GM23248 (cell line): ENCODE results near the gene RNF149.

Experiments used
- EZH2 ChIP-seq: fragments of 200-600 bp; sonication (generic); IDR thresholded peaks from 2 replicates; pipeline ENCODE4 v1.6.1; 2018; ENCODE audit warnings: antibody characterized with exemption, mild to moderate bottlenecking; ENCODE audit not compliant: insufficient read depth, poor library complexity, severe bottlenecking
- EZH2phosphoT487 ChIP-seq: fragments of 200-600 bp; sonication (generic); IDR thresholded peaks from 2 replicates; pipeline ENCODE4 v1.6.1; 2018; ENCODE audit warnings: antibody characterized with exemption, moderate library complexity, mild to moderate bottlenecking, low read depth; ENCODE audit not compliant: insufficient read depth

DNA sequence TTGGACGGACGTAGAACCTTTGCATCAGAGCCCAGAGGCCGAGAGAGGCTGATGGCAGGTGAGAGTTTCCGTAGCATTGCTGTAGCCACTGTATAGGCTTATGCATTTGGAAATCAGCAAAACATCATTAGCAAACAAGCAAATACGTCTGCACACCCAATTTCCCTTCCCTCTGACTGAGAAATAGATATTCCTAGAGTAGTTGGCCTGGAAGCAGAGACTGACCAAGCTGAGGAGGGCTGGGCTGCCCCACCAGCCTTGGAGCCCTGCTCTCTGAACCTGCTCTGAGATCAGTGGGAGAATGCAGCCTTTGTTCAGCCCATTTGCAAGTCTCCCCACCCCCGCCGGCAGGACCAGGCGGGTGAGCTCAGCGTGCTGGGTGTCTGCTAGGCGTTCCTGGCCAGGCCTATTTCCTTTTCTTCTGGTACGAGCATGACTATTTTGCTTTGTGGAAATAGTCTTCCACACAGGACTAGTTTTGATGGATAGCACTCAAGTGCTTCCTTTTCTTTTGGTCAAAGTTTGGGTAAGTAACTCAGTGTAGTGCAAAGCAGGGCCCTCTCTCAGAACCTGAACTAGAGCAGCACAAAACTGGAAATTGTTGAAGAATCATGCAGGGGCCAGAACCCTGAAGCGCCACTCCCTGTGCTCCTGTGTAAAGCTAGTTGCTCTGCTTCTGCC lies 21.9 kb upstream of the RNF149 start:
- TF ChIP-seq EZH2 (no peak), EZH2phosphoT487 (no peak)
